Activated CD8-positive, alpha-beta memory T cell treated with anti-CD3 and anti-CD28 coated beads, Interleukin-2, amount 10 ng/mL, durations not matched to agents 7 days and 5 days (primary cell): Measurements from ENCODE around the gene NAGPA. TPM values are rescaled to one million over a fixed set of nuclear protein-coding genes. Genes with fewer than 3 reads are reported as not detected.

Source experiments
- ATAC-seq: fragments of 150-1000 bp; cut with Tn5 transposase; one replicate; pipeline ENCODE4 v1.10.0; 2021; ENCODE audit warnings: moderate library complexity
- CTCF ChIA-PET: fragments of 350-600 bp; sonication (Branson Sonifier 250); formaldehyde crosslinking; loops from one replicate; lab custom pipeline; 2021; ENCODE audit warnings: antibody characterized with exemption; lab: Charles Lee
- DNase-seq: peaks from one replicate; pipeline ENCODE4 v3.0.0-alpha.2; 2020
- H3K27ac Mint-ChIP-seq: one replicate; pipeline ENCODE4 v1.8.0; 2021; ENCODE audit warnings: mild to moderate bottlenecking, mixed read lengths
- H3K27me3 Mint-ChIP-seq: one replicate; pipeline ENCODE4 v1.8.0; 2021; ENCODE audit warnings: mixed read lengths
- H3K36me3 Mint-ChIP-seq: one replicate; pipeline ENCODE4 v1.8.0; 2021; ENCODE audit warnings: mild to moderate bottlenecking, mixed read lengths
- H3K4me1 Mint-ChIP-seq: one replicate; pipeline ENCODE4 v1.8.0; 2021; ENCODE audit warnings: mixed read lengths
- H3K4me3 Mint-ChIP-seq: one replicate; pipeline ENCODE4 v1.8.0; 2021; ENCODE audit warnings: mild to moderate bottlenecking, moderate library complexity, mixed read lengths
- H3K9me3 Mint-ChIP-seq: one replicate; pipeline ENCODE4 v1.8.0; 2022; ENCODE audit warnings: low read depth, mixed read lengths
- total RNA-seq, 2 experiments: library from RNA; stranded (reverse); gene quantifications; one replicate each; pipeline ENCODE4 v1.2.3, GENCODE V29; 2021

The NAGPA gene
- total RNA-seq, 2 experiments from 2014 or later, result 9.7 to 12.1 TPM

DNA sequence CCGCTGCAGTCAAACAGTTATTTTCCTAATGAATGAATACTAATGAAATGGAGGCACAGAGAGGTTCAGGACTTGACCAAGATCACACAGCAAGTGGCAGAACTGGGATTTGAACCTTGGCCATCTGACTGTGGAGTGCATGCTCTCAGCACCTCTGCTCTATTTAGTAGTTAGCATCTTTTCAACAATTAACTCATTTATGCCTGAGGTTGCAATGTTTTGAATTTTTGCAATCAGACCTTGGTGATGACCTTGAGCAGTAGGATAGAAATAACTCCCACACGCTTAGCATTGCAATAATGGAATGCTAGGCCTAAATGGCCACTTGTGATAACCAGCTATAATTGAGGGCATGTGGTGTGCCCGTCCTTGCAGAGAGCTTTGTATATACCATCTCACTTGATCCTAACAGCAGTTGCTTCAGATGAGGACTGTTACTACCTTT is 31.0 kb downstream of the NAGPA start:
- no peak overlapping the region for H3K4me3 Mint-ChIP-seq
- H3K36me3 Mint-ChIP-seq, result no peaks in the 10 kb centered on the region
- no peak overlapping the region for H3K27ac Mint-ChIP-seq
- CTCF ChIA-PET, result no interaction called here
- H3K9me3 Mint-ChIP-seq, result no peaks in the 10 kb centered on the region
- no peaks in the 10 kb centered on the region for H3K4me1 Mint-ChIP-seq
- ATAC-seq (no peak), DNase-seq (no peak)
- H3K27me3 Mint-ChIP-seq, result peaks cover 7% of the 10 kb centered on the region

DNA sequence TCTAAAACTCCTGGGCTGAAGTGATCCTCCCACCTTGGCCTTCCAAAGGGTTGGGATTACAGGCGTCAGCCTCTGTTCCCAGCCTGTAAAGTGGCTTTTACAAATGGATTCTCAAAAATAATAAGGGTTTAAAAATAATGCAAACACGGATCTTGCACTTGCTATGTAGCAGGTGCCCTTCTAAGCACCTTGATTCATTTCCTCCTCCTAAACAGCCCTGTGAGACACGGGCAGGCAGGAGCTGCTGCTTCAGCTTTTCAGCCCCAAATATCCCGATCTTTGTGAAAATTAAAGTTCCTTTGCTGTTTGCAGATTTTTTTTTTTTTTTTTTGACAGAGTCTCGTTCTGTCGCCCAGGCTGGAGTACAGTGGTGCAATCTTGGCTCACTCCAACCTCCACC is 31.7 kb downstream of the NAGPA start:
- Mint-ChIP-seq H3K27ac (no peak overlapping the region), H3K36me3 (no peaks in the 10 kb centered on the region), H3K4me1 (no peaks in the 10 kb centered on the region), H3K27me3 (peaks cover 7% of the 10 kb centered on the region), H3K4me3 (no peak overlapping the region), H3K9me3 (no peaks in the 10 kb centered on the region)
- CTCF ChIA-PET, result interaction anchor here (0.6 kb wide), 1 partner anchor 42 kb away, joined by 3 read pairs; no protein-coding TSS in a partner anchor
- no peak for DNase-seq
- no peak for ATAC-seq

DNA sequence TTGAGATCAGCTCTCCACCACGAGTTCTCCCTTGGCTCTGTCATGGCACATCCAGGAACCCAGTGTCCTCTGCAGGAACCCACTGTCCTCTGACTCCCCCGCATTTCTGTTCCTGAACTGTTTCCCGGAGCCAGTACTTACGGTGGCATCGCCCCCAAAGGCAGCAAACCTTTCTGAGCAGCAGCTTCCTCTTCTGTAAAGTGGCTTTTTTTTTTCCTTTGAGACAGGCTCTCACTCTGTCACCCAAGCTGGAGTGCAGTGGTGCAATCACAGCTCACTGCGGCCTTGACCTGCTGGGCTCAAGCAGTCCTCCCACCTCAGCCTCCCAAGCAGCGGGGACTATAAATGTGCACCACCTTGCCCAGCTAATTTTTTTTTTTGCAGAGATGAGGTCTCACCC is 32.2 kb downstream of the NAGPA start:
- Mint-ChIP-seq H3K27me3 (peaks cover 7% of the 10 kb centered on the region), H3K4me1 (no peaks in the 10 kb centered on the region), H3K27ac (no peak overlapping the region), H3K4me3 (no peak overlapping the region), H3K9me3 (no peaks in the 10 kb centered on the region), H3K36me3 (no peaks in the 10 kb centered on the region)
- ATAC-seq (no peak), DNase-seq (no peak)
- CTCF ChIA-PET, result interaction anchor here (0.6 kb wide), 1 partner anchor 42 kb away, joined by 3 read pairs; no protein-coding TSS in a partner anchor

DNA sequence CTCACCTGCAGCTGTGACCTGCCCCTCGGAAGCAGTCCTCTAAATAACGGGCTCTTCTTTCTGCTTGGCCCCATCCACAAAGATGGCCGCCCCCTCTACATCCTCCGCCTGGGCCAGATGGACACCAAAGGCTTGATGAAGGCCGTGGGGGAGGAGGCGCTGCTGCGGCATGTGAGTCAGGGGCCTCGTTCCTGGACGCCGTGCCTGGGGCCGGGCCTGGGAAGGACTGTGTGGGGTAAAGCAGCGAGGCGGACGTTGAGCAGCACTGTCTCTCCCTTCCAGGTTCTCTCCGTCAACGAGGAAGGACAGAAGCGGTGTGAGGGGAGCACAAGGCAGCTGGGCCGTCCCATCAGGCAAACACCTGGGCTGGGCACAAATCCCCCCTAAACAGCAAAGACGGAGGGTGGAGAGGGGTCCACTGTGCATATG is 33.1 kb downstream of the NAGPA start:
- H3K4me3 Mint-ChIP-seq, result no peak overlapping the region
- CTCF ChIA-PET, result no interaction called here
- ATAC-seq (no peak), DNase-seq (no peak)
- no peaks in the 10 kb centered on the region for H3K36me3 Mint-ChIP-seq
- H3K27me3 Mint-ChIP-seq, result peaks cover 7% of the 10 kb centered on the region
- H3K9me3 Mint-ChIP-seq, result no peaks in the 10 kb centered on the region
- no peaks in the 10 kb centered on the region for H3K4me1 Mint-ChIP-seq
- no peak overlapping the region for H3K27ac Mint-ChIP-seq

DNA sequence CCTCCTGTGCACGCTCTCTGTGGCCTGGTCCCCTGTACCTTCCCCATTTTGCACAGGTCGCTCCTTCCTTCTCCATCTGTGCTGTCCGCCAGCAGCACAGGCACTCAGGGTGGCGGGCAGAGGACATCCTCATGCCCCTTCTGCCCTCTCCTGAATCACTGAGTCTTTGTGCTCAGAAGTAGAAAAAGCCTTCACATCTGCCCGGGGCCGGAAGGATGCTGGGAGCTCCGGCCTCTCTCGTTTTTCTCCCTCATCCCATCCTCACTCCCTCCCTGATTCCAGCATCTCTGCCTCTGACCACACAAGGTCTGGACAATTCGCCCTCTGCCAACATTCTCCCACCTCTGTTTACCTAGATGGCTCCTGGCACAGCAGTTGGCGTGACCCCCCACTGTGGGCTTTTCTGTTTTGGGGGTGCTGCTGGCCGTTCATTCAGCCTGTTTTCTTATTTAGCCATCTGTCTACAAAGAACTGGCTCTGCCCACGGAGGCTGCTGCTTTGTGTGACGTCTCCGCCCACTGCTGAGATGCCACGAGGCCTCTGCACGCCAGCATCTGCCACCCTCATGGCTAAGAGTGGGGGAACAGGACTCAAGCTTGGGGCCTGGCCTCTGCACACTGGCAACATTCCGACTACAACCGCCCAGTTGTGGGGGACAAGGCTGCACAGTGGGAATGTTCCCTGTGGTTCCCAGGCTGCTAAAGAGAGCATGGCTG is 38.9 kb downstream of the NAGPA start:
- ATAC-seq, result no peak
- H3K4me1 Mint-ChIP-seq, result no peaks in the 10 kb centered on the region
- no peak for DNase-seq
- no peak overlapping the region for H3K4me3 Mint-ChIP-seq
- no peak overlapping the region for H3K27ac Mint-ChIP-seq
- H3K9me3 Mint-ChIP-seq, result no peaks in the 10 kb centered on the region
- H3K36me3 Mint-ChIP-seq, result no peaks in the 10 kb centered on the region
- peaks cover 4% of the 10 kb centered on the region for H3K27me3 Mint-ChIP-seq
- CTCF ChIA-PET, result no interaction called here

DNA sequence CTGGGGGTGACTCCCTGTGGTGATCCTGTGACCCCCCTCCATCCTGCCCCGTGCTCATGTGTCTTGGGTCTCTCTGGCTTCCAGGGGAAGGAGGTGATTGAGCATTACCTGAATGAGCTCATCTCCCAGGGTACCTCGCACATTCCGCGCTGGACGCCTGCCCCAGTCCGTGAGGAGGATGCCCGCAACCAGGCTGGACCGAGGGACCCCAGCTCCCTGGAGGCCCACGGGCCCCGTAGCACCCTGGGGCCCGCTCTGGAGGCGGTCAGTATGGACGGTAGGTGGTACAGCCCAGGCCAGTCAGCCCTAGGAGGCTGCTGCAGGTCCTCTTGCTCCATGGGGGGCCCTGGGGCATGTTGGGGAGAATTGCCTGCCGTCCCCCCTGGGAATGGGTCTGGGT is 42.0 kb downstream of the NAGPA start:
- no peak for DNase-seq
- Mint-ChIP-seq H3K27ac (no peak overlapping the region), H3K4me3 (no peak overlapping the region), H3K4me1 (no peaks in the 10 kb centered on the region), H3K9me3 (no peaks in the 10 kb centered on the region), H3K36me3 (peaks cover 2% of the 10 kb centered on the region), H3K27me3 (peaks cover 30% of the 10 kb centered on the region)
- no peak for ATAC-seq
- CTCF ChIA-PET, result no interaction called here

DNA sequence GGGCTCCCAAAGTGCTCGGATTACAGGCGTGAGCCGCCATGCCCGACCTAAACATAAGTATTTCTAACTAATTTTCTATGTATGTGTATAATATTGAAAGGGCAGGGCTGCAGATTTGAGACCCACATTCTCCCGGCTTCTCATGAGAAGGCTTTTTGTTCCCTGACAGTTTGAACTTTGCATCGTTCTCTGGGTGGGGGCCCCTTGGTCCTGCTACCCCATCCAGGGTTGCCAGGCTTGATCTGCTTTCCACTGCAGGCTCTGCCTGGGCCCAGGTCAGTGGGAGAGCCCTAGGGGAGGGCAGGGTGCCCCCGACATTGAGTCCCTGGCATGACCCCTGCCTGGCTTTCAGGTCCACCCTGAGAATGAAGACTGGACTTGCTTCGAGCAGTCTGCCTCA is 43.3 kb downstream of the NAGPA start:
- CTCF ChIA-PET, result no interaction called here
- Mint-ChIP-seq H3K27ac (no peak overlapping the region), H3K4me1 (no peaks in the 10 kb centered on the region), H3K4me3 (no peak overlapping the region), H3K36me3 (peaks cover 2% of the 10 kb centered on the region), H3K27me3 (peaks cover 38% of the 10 kb centered on the region), H3K9me3 (no peaks in the 10 kb centered on the region)
- DNase-seq (no peak), ATAC-seq (no peak)

DNA sequence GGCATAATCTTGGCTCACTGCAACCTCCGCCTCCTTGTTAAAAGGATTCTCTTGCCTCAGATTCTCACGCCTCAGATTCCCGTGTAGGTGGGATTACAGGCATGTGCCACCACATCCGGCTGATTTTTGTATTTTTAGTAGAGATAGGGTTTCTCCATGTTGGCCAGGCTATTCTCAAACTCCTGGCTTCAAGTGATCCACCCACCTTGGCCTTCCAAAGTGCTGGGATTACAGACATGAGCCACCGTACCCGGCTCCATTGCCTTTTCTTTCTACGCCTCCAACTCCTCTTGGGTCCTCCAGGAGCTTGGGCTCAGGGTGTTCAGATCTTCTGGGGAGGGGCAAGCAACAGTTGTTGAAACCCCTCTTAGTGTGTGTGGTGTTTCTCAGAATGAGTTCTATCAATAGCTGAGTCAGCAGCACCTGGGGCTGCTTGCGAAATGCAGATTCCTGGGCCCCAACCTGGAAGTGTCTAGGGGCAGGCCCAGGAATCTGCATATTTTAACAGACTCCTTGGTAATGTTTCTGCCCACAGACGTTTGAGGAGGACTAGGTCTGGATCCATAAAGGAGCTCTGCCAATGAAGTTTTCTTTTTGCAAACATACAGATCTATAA is 44.2 kb downstream of the NAGPA start:
- Mint-ChIP-seq H3K9me3 (no peaks in the 10 kb centered on the region), H3K27me3 (peaks cover 40% of the 10 kb centered on the region), H3K36me3 (peaks cover 2% of the 10 kb centered on the region), H3K4me3 (no peak overlapping the region), H3K27ac (no peak overlapping the region), H3K4me1 (no peaks in the 10 kb centered on the region)
- CTCF ChIA-PET, result no interaction called here
- DNase-seq (no peak), ATAC-seq (no peak)

DNA sequence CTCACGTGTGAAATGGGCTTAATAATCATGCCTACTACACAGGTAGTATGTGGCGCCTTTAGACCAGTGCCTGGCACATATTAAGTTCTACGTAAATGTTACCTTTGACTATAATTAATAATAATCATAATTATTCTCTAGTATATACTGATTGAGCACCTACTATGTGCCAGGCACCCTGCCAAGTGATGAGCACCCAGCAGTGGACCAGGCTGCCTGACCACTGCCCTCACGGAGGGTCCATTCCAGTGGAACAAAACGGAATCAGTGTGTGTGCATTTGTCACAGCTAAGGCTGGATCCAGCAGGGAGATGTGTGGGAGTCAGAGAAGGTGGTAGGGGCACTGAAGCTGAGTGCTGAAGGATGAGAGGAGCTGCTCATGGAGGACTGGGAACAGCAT is 45.1 kb downstream of the NAGPA start:
- H3K27me3 Mint-ChIP-seq, result peaks cover 40% of the 10 kb centered on the region
- DNase-seq, result no peak
- no peak for ATAC-seq
- H3K36me3 Mint-ChIP-seq, result peaks cover 2% of the 10 kb centered on the region
- no peaks in the 10 kb centered on the region for H3K4me1 Mint-ChIP-seq
- CTCF ChIA-PET, result no interaction called here
- H3K9me3 Mint-ChIP-seq, result no peaks in the 10 kb centered on the region
- no peak overlapping the region for H3K27ac Mint-ChIP-seq
- H3K4me3 Mint-ChIP-seq, result no peak overlapping the region

DNA sequence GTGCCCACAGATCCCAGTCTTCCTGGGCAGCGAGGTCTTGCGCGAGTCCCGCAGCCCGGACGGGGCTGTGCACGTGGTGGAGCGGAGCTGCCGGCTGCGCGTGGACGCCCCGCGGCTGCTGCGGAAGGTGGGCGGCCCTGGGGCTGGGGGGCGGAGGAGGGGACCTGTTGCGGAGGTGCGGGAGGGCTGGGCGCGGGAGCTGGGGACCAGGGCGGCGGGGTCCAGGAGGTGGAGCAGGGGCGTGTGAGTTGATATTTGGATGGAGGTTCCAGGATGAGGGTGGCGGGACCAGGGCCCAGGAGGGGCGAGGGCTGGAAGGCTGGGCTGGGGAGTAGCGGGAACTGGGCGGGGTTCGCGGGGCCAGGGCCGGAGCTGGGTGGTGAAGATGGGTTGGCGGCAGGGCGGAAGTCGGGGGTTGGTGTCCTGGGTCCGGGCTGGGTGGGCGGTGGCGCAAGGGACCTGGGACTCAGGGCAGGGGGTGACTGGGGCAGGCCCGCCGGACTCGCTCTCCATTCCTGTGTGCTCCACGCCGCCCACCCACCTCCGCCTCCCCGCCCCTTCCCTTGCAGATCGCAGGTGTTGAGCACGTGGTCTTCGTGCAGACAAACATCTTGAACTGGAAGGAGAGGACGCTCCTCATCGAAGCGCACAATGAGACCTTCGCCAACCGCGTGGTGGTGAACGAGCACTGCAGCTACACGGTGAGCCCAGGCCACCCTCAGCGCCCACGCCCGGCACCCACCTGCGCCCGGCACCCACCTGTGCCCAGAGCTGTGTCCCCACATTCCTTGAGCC is 46.0 kb downstream of the NAGPA start:
- Mint-ChIP-seq H3K27me3 (peaks cover 39% of the 10 kb centered on the region), H3K4me3 (no peak overlapping the region)

DNA sequence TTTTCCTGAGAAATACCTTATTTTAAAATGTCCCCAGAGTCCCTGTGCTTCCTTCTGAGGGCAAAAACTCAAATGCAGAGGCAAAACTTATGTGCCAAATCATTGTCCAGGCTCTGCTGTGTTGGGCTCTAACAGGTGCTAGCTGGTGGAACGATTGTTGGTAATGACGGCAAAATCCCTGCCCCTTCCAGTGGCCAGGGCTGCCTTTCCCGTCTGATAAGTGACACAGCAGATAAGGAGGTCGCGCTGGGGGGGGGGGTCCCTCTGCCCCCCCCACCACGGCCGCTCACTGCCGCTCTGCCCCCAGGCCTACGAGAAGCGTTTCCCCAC is 46.5 kb downstream of the NAGPA start:
- ATAC-seq (no peak), DNase-seq (no peak)
- CTCF ChIA-PET, result interaction anchor here (0.8 kb wide), 1 partner anchor 25 kb away, joined by 3 read pairs; no protein-coding TSS in a partner anchor
- no peaks in the 10 kb centered on the region for H3K4me1 Mint-ChIP-seq
- no peak overlapping the region for H3K27ac Mint-ChIP-seq
- H3K9me3 Mint-ChIP-seq, result no peaks in the 10 kb centered on the region
- peaks cover 2% of the 10 kb centered on the region for H3K36me3 Mint-ChIP-seq
- H3K4me3 Mint-ChIP-seq, result no peak overlapping the region
- H3K27me3 Mint-ChIP-seq, result peaks cover 39% of the 10 kb centered on the region

More for the DNA sequence above, 46.0 kb downstream of the NAGPA start:
- DNase-seq (no peak), ATAC-seq (no peak)
- Mint-ChIP-seq H3K27ac (no peak overlapping the region), H3K4me1 (no peaks in the 10 kb centered on the region), H3K9me3 (no peaks in the 10 kb centered on the region), H3K36me3 (peaks cover 2% of the 10 kb centered on the region)
- CTCF ChIA-PET, result interaction anchor here (0.8 kb wide), 1 partner anchor 24 kb away, joined by 3 read pairs; no protein-coding TSS in a partner anchor

DNA sequence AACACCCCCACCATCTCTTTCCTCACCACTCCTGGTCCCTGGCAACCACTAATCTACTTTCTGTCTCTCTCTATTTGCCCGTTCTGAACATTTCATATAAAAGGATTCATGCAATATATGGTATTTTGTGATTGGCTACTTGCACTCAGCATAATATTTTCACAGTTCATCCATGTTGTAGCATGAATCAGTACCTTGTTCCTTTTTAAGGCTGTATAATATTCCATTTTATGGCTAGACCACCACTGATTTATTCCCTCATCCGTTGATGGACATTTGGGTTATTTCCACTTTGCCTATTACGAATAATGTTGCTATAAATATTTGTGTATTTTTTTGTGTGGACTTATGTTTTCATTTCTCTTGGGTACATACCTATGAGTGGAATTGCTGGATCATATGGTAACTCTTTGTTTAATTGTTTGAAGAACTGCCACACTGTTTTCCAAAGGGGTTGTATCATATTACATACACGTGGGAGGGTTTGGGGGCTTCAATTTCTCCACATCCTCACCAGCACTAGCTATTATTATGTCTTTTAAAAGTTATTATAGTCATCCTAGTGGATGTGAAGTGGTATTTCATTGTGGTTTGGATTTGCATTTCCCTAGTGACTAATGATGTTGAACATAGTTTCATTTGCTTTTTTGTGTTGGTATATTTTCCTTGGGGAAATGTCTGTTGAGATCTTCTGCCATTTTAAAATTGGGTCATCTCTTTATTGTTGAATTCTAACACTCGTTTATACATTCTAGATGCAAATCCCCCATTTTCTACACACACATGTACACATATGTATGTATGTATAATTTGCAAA is 49.4 kb downstream of the NAGPA start:
- H3K27me3 Mint-ChIP-seq, result peaks cover 37% of the 10 kb centered on the region
- H3K9me3 Mint-ChIP-seq, result no peaks in the 10 kb centered on the region
- no peaks in the 10 kb centered on the region for H3K4me1 Mint-ChIP-seq
- ATAC-seq (no peak), DNase-seq (no peak)
- peaks cover 2% of the 10 kb centered on the region for H3K36me3 Mint-ChIP-seq
- H3K27ac Mint-ChIP-seq, result no peak overlapping the region
- CTCF ChIA-PET, result interaction anchor here (1.1 kb wide), 1 partner anchor 8 kb away, joined by 3 read pairs; no protein-coding TSS in a partner anchor
- H3K4me3 Mint-ChIP-seq, result no peak overlapping the region
